Muscle layer of colon (tissue), 2 donors: ENCODE data around the gene CTU2.

ENCODE experiments used
- H3K27ac ChIP-seq: one replicate; pipeline ENCODE4 v1.7.0; 2013; ENCODE audit warnings: low read depth, mild to moderate bottlenecking, low read length, moderate library complexity
- H3K27me3 ChIP-seq, 2 donors: one replicate each; pipeline ENCODE4 v1.7.0; 2013; ENCODE audit warnings: low read length in 2 of 2, mild to moderate bottlenecking in 2 of 2; ENCODE audit not compliant: insufficient read depth in 2 of 2, control insufficient read depth in 1 of 2
- H3K36me3 ChIP-seq: one replicate; pipeline ENCODE4 v1.7.0; 2013; ENCODE audit warnings: mild to moderate bottlenecking, low read length; ENCODE audit not compliant: insufficient read depth
- H3K4me1 ChIP-seq: one replicate; pipeline ENCODE4 v1.7.0; 2013; ENCODE audit warnings: mild to moderate bottlenecking, low read length; ENCODE audit not compliant: insufficient read depth
- H3K4me3 ChIP-seq, 2 donors: one replicate each; pipeline ENCODE4 v1.7.0; 2013; ENCODE audit warnings: low read length in 2 of 2, low read depth in 1 of 2, mild to moderate bottlenecking in 1 of 2, moderate library complexity in 1 of 2
- H3K9ac ChIP-seq: one replicate; pipeline ENCODE4 v1.7.0; 2013; ENCODE audit warnings: low read length
- H3K9me3 ChIP-seq: one replicate; pipeline ENCODE4 v1.7.0; 2013; ENCODE audit warnings: mild to moderate bottlenecking, low read length
- donor health status: abdominal sarcoma.
- donor health status: Adenocarcinoma of cecum.

The CTU2 gene

GRCh38 chr16:88763502-88764053 lies 57.3 kb downstream of the CTU2 start:
- Histone ChIP-seq H3K27me3 (no peaks in the 10 kb centered on the region), H3K4me3 (no peak overlapping the region), H3K36me3 (peaks cover 13% of the 10 kb centered on the region), H3K27ac (peak overlapping the region; percentile 98), H3K9me3 (no peaks in the 10 kb centered on the region), H3K9ac (no peak overlapping the region), H3K4me1 (peaks cover 81% of the 10 kb centered on the region)

GRCh38 chr16:88764080-88764479 lies 57.8 kb downstream of the CTU2 start:
- Histone ChIP-seq H3K4me3 (no peak overlapping the region), H3K27ac (peak overlapping the region; percentile 98), H3K9ac (no peak overlapping the region), H3K27me3 (no peaks in the 10 kb centered on the region), H3K36me3 (peaks cover 13% of the 10 kb centered on the region), H3K9me3 (no peaks in the 10 kb centered on the region), H3K4me1 (peaks cover 81% of the 10 kb centered on the region)

- Histone ChIP-seq H3K27me3 (no peaks in the 10 kb centered on the region), H3K36me3 (peaks cover 13% of the 10 kb centered on the region), H3K9me3 (no peaks in the 10 kb centered on the region), H3K27ac (no peak overlapping the region), H3K9ac (no peak overlapping the region), H3K4me1 (peaks cover 83% of the 10 kb centered on the region), H3K4me3 (no peak overlapping the region)
Measured at GRCh38 chr16:88764913-88765349, 58.6 kb downstream of the CTU2 start.
